Left ventricle myocardium inferior (tissue), 1 donor: ENCODE results near the gene CT47C1. TPM values are rescaled to one million over a fixed set of nuclear protein-coding genes. Genes with fewer than 3 reads are reported as not detected.

Source experiments
- DNase-seq: peaks from one replicate; pipeline ENCODE4 v3.0.0-alpha.2; 2020
- H3K27ac ChIP-seq: fragments of 200-600 bp; replicated peaks from 2 replicates; pipeline ENCODE4 v1.8.0; 2021
- H3K27me3 ChIP-seq: fragments of 200-600 bp; 2 replicates; pipeline ENCODE4 v1.8.0; 2021; ENCODE audit warnings: low read depth
- H3K36me3 ChIP-seq: fragments of 200-600 bp; 2 replicates; pipeline ENCODE4 v1.8.0; 2021
- H3K4me1 ChIP-seq: fragments of 200-600 bp; 2 replicates; pipeline ENCODE4 v1.8.0; 2021
- H3K4me3 ChIP-seq: fragments of 200-600 bp; 2 replicates; pipeline ENCODE4 v1.8.0; 2021; ENCODE audit warnings: mild to moderate bottlenecking, moderate library complexity
- H3K9me3 ChIP-seq: fragments of 200-600 bp; replicated peaks from 2 replicates; pipeline ENCODE4 v1.8.0; 2021
- CTCF ChIP-seq: fragments of 200-600 bp; IDR thresholded peaks from 2 replicates; pipeline ENCODE4 v1.8.0; 2021; ENCODE audit warnings: antibody characterized with exemption, mild to moderate bottlenecking, borderline replicate concordance
- intact Hi-C: fragments of 100-400 bp; cut with micrococcal nuclease; formaldehyde crosslinking; loops from one replicate; pipeline ENCODE4 v1.11.0; 2022
- total RNA-seq: library from RNA; stranded (reverse); fragmentation: NEBNext Ultra II Directional; extraction: Animal tissue kit (Norgen Biotek cat#: 25700); gene quantifications from one replicate; pipeline ENCODE4 v1.2.1, GENCODE V29; 2021
- donor health status: DM: no; HTN: yes; CAD: no; lungs with severe emphysema.

Gene CT47C1
- total RNA-seq, 1 donor from 2014 or later = not detected

- Histone ChIP-seq H3K4me1 (no peaks in the 10 kb centered on the region), H3K9me3 (no peaks in the 10 kb centered on the region), H3K27me3 (no peaks in the 10 kb centered on the region), H3K27ac (no peak overlapping the region), H3K36me3 (no peaks in the 10 kb centered on the region), H3K4me3 (no peak overlapping the region)
- TF ChIP-seq CTCF = no peak
- intact Hi-C loops = loop anchor here (10.0 kb wide), 1 partner anchor 64 kb away; no protein-coding TSS in a partner anchor
- no peak for DNase-seq
Measured at GRCh38 chrX:119069128-119069527, 3.7 kb upstream of the CT47C1 start.

- no peak for DNase-seq
- Histone ChIP-seq H3K4me3 (no peak overlapping the region), H3K27me3 (no peaks in the 10 kb centered on the region), H3K4me1 (no peaks in the 10 kb centered on the region), H3K36me3 (no peaks in the 10 kb centered on the region), H3K9me3 (no peaks in the 10 kb centered on the region), H3K27ac (no peak overlapping the region)
- intact Hi-C loops = loop anchor here (10.0 kb wide), 1 partner anchor 65 kb away; no protein-coding TSS in a partner anchor
- TF ChIP-seq CTCF = no peak
Measured at GRCh38 chrX:119069762-119070161, 3.0 kb upstream of the CT47C1 start.

GRCh38 chrX:119071381-119071780, 1.4 kb upstream of the CT47C1 start:
- intact Hi-C loops = no loop called here
- Histone ChIP-seq H3K4me1 (no peaks in the 10 kb centered on the region), H3K9me3 (no peaks in the 10 kb centered on the region), H3K27ac (no peak overlapping the region), H3K36me3 (no peaks in the 10 kb centered on the region), H3K4me3 (no peak overlapping the region), H3K27me3 (no peaks in the 10 kb centered on the region)
- DNase-seq = no peak
- no peak for TF ChIP-seq CTCF

- intact Hi-C loops = no loop called here
- Histone ChIP-seq H3K27ac (no peak overlapping the region), H3K27me3 (no peaks in the 10 kb centered on the region), H3K9me3 (no peaks in the 10 kb centered on the region), H3K4me3 (no peak overlapping the region), H3K4me1 (no peaks in the 10 kb centered on the region), H3K36me3 (no peaks in the 10 kb centered on the region)
- TF ChIP-seq CTCF = no peak
- DNase-seq = no peak
Measured at GRCh38 chrX:119073200-119073905, 560 bp downstream of the CT47C1 start.

GRCh38 chrX:119073911-119074310, 1.1 kb downstream of the CT47C1 start:
- TF ChIP-seq CTCF = no peak
- H3K4me3 ChIP-seq = no peak overlapping the region
- H3K36me3 ChIP-seq = no peaks in the 10 kb centered on the region
- H3K4me1 ChIP-seq = no peaks in the 10 kb centered on the region
- H3K27ac ChIP-seq = no peak overlapping the region
- no peaks in the 10 kb centered on the region for H3K9me3 ChIP-seq
- H3K27me3 ChIP-seq = no peaks in the 10 kb centered on the region
- no peak for DNase-seq
- intact Hi-C loops = no loop called here
